Esophagus squamous epithelium (tissue), 4 donors: ENCODE results near the gene HMHB1.

Experiments
- CTCF ChIP-seq, 6 experiments: fragments of 450-650 bp in 4 of 6; fragments of 200-600 bp in 2 of 6; sonication (generic) in 2 of 6; IDR thresholded peaks; one replicate each; pipeline ENCODE4 v1.5.1; 2016 to 2019; ENCODE audit warnings: antibody characterized with exemption in 6 of 6, mild to moderate bottlenecking in 4 of 6, moderate library complexity in 4 of 6
- POLR2A ChIP-seq, 4 donors: fragments of 450-650 bp; IDR thresholded peaks; one replicate each; pipeline ENCODE4 v1.6.1; 2017; ENCODE audit warnings: antibody characterized with exemption in 4 of 4, mild to moderate bottlenecking in 4 of 4, moderate library complexity in 3 of 4

- TF ChIP-seq CTCF (IDR thresholded peaks at IDR 0.05) (no peak), POLR2A (IDR thresholded peaks at IDR 0.05) (no peak)
Measured at GRCh38 chr5:143843461-143843860, 31.5 kb downstream of the HMHB1 start.
